ENCODE measurements around the gene C1orf159. TPM values are rescaled to one million over a fixed set of nuclear protein-coding genes. Genes with fewer than 3 reads are reported as not detected.

C1orf159 gene
- total and polyA plus RNA-seq, 2 experiments from 2014 or later: 21.7 to 36.2 TPM

- no peak for DNase-seq (ENCODE audit: low read depth in 1 of 2, low spot score in 1 of 2)
- H3K9me3 ChIP-seq (ENCODE audit: low read depth): no peaks in the 10 kb centered on the region
- no peaks in the 10 kb centered on the region for H3K27me3 ChIP-seq
- H3K36me3 ChIP-seq: no peaks in the 10 kb centered on the region
- TF ChIP-seq CTCF (IDR thresholded peaks at IDR 0.05; ENCODE audit: low read depth, low read length): no peak
- no peak overlapping the region for H3K4me3 ChIP-seq
- no peak overlapping the region for H3K27ac ChIP-seq
- H3K4me1 ChIP-seq (ENCODE audit: low read depth): no peaks in the 10 kb centered on the region
These were observed 12.7 kb upstream of the C1orf159 start for GRCh38 chr1:1128454-1129139.

- no peak for DNase-seq (ENCODE audit: low read depth in 1 of 2, low spot score in 1 of 2)
- Histone ChIP-seq H3K27me3 (no peaks in the 10 kb centered on the region), H3K4me1 (ENCODE audit: low read depth) (no peaks in the 10 kb centered on the region), H3K4me3 (no peak overlapping the region), H3K36me3 (no peaks in the 10 kb centered on the region), H3K9me3 (ENCODE audit: low read depth) (no peaks in the 10 kb centered on the region), H3K27ac (no peak overlapping the region)
- no peak for TF ChIP-seq CTCF (IDR thresholded peaks at IDR 0.05; ENCODE audit: low read depth, low read length)
These were observed 11.9 kb upstream of the C1orf159 start for GRCh38 chr1:1127551-1128451.

- H3K27me3 ChIP-seq: no peaks in the 10 kb centered on the region
- no peak for TF ChIP-seq CTCF (IDR thresholded peaks at IDR 0.05; ENCODE audit: low read depth, low read length)
- DNase-seq (ENCODE audit: low read depth in 1 of 2, low spot score in 1 of 2): no peak
These were observed 10.1 kb upstream of the C1orf159 start for GRCh38 chr1:1125945-1126344.

DNA sequence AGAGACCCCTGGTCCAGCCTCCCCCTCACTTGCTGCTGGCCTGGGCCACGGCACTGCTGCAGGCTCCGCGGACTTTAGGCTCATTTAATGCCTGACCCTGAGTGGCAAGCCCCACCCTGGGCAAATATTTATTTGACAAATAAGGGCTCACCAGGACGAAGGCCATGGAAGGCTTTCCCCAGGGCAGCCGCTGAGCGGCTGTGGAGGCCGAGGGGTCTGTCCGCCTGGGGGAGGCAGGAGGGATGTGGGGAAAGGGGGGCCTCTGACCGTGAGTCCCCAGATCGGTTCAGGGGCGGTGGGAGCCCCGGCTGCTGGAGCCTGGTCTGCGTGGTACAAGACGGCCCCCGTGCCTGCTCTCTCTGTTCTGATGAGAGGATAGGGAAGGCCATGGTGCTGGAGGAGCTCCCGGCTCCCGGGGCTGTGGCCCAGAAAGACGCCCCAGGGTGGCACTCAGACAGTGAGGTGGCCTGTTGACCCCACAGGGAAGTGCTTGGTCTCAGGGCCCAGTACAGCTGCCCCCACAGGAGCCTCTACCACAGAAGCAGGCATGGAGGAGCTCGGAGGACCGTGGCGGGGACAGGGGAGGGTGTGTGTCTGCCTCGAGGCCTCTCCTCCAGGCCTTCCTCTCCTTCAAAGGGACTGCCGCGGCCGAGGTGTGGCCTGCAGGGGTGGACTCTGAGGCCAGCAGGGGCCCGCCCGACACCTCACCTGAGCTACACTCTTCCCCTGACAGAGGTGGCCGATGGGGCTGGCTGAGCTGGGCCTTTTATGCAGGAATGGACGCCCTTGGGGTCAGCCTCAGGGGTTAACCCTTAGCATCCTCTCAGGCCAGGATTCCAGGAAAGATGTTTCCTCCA lies 9.1 kb upstream of the C1orf159 start:
- no peak for TF ChIP-seq CTCF (IDR thresholded peaks at IDR 0.05; ENCODE audit: low read depth, low read length)
- Histone ChIP-seq H3K4me1 (ENCODE audit: low read depth) (no peaks in the 10 kb centered on the region), H3K27me3 (peaks cover 7% of the 10 kb centered on the region), H3K27ac (no peak overlapping the region), H3K4me3 (no peak overlapping the region), H3K36me3 (no peaks in the 10 kb centered on the region), H3K9me3 (ENCODE audit: low read depth) (no peaks in the 10 kb centered on the region)
- no peak for DNase-seq (ENCODE audit: low read depth in 1 of 2, low spot score in 1 of 2)

More at GRCh38 chr1:1125945-1126344, 10.1 kb upstream of the C1orf159 start:
- Histone ChIP-seq H3K27ac (no peak overlapping the region), H3K9me3 (ENCODE audit: low read depth) (no peaks in the 10 kb centered on the region), H3K4me1 (ENCODE audit: low read depth) (no peaks in the 10 kb centered on the region), H3K4me3 (no peak overlapping the region), H3K36me3 (no peaks in the 10 kb centered on the region)

- Histone ChIP-seq H3K36me3 (no peaks in the 10 kb centered on the region), H3K4me1 (ENCODE audit: low read depth) (no peaks in the 10 kb centered on the region), H3K27me3 (peaks cover 11% of the 10 kb centered on the region), H3K4me3 (no peak overlapping the region), H3K9me3 (ENCODE audit: low read depth) (no peaks in the 10 kb centered on the region), H3K27ac (no peak overlapping the region)
- no peak for DNase-seq (ENCODE audit: low read depth in 1 of 2, low spot score in 1 of 2)
- TF ChIP-seq CTCF (IDR thresholded peaks at IDR 0.05; ENCODE audit: low read depth, low read length): no peak
These were observed 8.6 kb upstream of the C1orf159 start for GRCh38 chr1:1124508-1124785.
